Uterus (tissue), 2 donors: ENCODE data around the gene CACNB4.

Source experiments
- CTCF ChIP-seq, 4 experiments: fragments of 200-600 bp in 2 of 4; fragments of 450-650 bp in 2 of 4; sonication (generic) in 2 of 4; IDR thresholded peaks; one replicate each; pipeline ENCODE4 v1.5.1; 2016 to 2019; ENCODE audit warnings: antibody characterized with exemption in 4 of 4, mild to moderate bottlenecking in 2 of 4, moderate library complexity in 1 of 4
- POLR2A ChIP-seq, 2 donors: fragments of 450-650 bp; IDR thresholded peaks; one replicate each; pipeline ENCODE4 v1.6.1; 2016; ENCODE audit warnings: antibody characterized with exemption in 2 of 2, mild to moderate bottlenecking in 1 of 2, moderate library complexity in 1 of 2

GRCh38 chr2:152046940-152047339 lies 51.9 kb downstream of the CACNB4 start:
- TF ChIP-seq CTCF (IDR thresholded peaks at IDR 0.05) (no peak), POLR2A (IDR thresholded peaks at IDR 0.05) (no peak)
